Gastrocnemius medialis (tissue), 4 donors: ENCODE results near the gene TMEM101.

Source experiments
- CTCF ChIP-seq, 5 experiments: fragments of 450-650 bp in 3 of 5; fragments of 200-600 bp in 2 of 5; sonication (generic) in 2 of 5; IDR thresholded peaks in 4 of 5; conservative IDR thresholded peaks in 1 of 5; 1 replicate in 4 of 5; 2 replicates in 1 of 5; pipeline ENCODE4 v1.5.1; 2016 to 2019; ENCODE audit warnings: antibody characterized with exemption in 5 of 5, mild to moderate bottlenecking in 3 of 5, moderate library complexity in 3 of 5
- POLR2A ChIP-seq, 2 donors: fragments of 450-650 bp; IDR thresholded peaks; one replicate each; pipeline ENCODE4 v1.6.1; 2017; ENCODE audit warnings: antibody characterized with exemption in 2 of 2, mild to moderate bottlenecking in 2 of 2, moderate library complexity in 2 of 2

GRCh38 chr17:44033861-44034408 lies 19.2 kb upstream of the TMEM101 start:
- TF ChIP-seq CTCF (IDR thresholded peaks at IDR 0.05 in 4 of 5, conservative IDR thresholded peaks at IDR 0.05 in 1 of 5) (no peak), POLR2A (IDR thresholded peaks at IDR 0.05) (no peak)
